Colonic mucosa (tissue), 4 donors: ENCODE measurements around the gene PIK3C3. TPM values are rescaled to one million over a fixed set of nuclear protein-coding genes. Genes with fewer than 3 reads are reported as not detected.
"Not testable (repeated sequence)": the region's sequence is repeated elsewhere in the genome, so short reads cannot be mapped to it uniquely, and the experiment has no call there.

Experiments
- DNase-seq: peaks from one replicate; pipeline ENCODE4 v3.0.0-alpha.2; 2020
- H3K27ac ChIP-seq: fragments of 200-600 bp; one replicate; pipeline ENCODE4 v1.8.0; 2021
- H3K27me3 ChIP-seq: fragments of 200-600 bp; one replicate; pipeline ENCODE4 v1.8.0; 2021
- H3K36me3 ChIP-seq: fragments of 200-600 bp; one replicate; pipeline ENCODE4 v1.8.0; 2021
- H3K4me1 ChIP-seq: fragments of 200-600 bp; one replicate; pipeline ENCODE4 v1.8.0; 2021; ENCODE audit warnings: mild to moderate bottlenecking
- H3K4me3 ChIP-seq: fragments of 200-600 bp; one replicate; pipeline ENCODE4 v1.8.0; 2021
- H3K9ac ChIP-seq, 2 donors: one replicate each; pipeline ENCODE4 v1.7.0; 2013; ENCODE audit warnings: control low read depth in 2 of 2, low read depth in 2 of 2, low read length in 2 of 2
- H3K9me3 ChIP-seq: fragments of 200-600 bp; one replicate; pipeline ENCODE4 v1.8.0; 2021
- intact Hi-C: fragments of 100-400 bp; cut with DNase I; formaldehyde crosslinking; loops from one replicate; pipeline ENCODE4 v1.14.1; 2022
- total RNA-seq, 2 donors: library from RNA; stranded (reverse); fragmentation: NEBNext Ultra II Directional in 1 of 2; extraction: Animal tissue kit (Norgen Biotek cat#: 25700) in 1 of 2; gene quantifications; one replicate each; pipeline ENCODE4 v1.2.1, GENCODE V29; 2021
- TF ChIP-seq, protein P1 (sequence below): fragments of 200-600 bp; IDR thresholded peaks from one replicate; pipeline ENCODE4 v1.8.0; 2022; ENCODE audit warnings: antibody characterized with exemption, mild to moderate bottlenecking
- donor health status: healthy.
- donor health status: DM: no; HTN: no; CAD: no.
- donor health status: DM: no; HTN: no; CAD: no.

PIK3C3 gene
- total RNA-seq, 2 donors from 2014 or later: 32.0 to 40.3 TPM

GRCh38 chr18:42001801-42002200, 46.8 kb downstream of the PIK3C3 start:
- H3K36me3 ChIP-seq: peaks cover 6% of the 10 kb centered on the region
- no peak overlapping the region for H3K4me3 ChIP-seq
- no peaks in the 10 kb centered on the region for H3K27me3 ChIP-seq
- TF ChIP-seq, protein P1, sequence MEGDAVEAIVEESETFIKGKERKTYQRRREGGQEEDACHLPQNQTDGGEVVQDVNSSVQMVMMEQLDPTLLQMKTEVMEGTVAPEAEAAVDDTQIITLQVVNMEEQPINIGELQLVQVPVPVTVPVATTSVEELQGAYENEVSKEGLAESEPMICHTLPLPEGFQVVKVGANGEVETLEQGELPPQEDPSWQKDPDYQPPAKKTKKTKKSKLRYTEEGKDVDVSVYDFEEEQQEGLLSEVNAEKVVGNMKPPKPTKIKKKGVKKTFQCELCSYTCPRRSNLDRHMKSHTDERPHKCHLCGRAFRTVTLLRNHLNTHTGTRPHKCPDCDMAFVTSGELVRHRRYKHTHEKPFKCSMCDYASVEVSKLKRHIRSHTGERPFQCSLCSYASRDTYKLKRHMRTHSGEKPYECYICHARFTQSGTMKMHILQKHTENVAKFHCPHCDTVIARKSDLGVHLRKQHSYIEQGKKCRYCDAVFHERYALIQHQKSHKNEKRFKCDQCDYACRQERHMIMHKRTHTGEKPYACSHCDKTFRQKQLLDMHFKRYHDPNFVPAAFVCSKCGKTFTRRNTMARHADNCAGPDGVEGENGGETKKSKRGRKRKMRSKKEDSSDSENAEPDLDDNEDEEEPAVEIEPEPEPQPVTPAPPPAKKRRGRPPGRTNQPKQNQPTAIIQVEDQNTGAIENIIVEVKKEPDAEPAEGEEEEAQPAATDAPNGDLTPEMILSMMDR: no peak
- H3K27ac ChIP-seq: no peak overlapping the region
- intact Hi-C loops: no loop called here
- no peak for DNase-seq
- H3K9me3 ChIP-seq: no peaks in the 10 kb centered on the region
- no peaks in the 10 kb centered on the region for H3K4me1 ChIP-seq
- H3K9ac ChIP-seq: no peak overlapping the region

DNA sequence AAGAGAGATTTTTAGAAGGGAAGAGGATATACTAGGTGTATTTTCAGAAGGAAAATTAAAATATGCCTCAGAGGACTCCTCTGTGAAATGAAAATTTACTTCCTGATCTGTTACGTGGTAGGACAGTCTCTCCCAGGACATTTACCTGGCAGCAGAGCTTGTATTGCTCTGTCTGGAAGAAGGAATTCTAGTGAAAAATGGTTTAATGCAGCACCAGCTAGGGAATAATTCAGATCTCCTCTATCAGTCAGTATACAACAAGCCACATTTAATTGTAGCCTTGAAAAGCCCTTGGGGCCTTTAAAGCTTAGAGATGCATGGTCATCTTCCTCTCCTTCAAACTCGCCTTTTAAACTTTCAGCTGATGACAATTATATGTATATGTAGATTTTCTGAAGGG, 49.6 kb downstream of the PIK3C3 start:
- Histone ChIP-seq H3K9ac (no peak overlapping the region), H3K36me3 (peaks cover 6% of the 10 kb centered on the region), H3K4me1 (no peaks in the 10 kb centered on the region), H3K9me3 (no peaks in the 10 kb centered on the region), H3K27me3 (no peaks in the 10 kb centered on the region), H3K4me3 (no peak overlapping the region), H3K27ac (no peak overlapping the region)
- TF ChIP-seq, protein P1: no peak
- no peak for DNase-seq
- intact Hi-C loops: no loop called here

DNA sequence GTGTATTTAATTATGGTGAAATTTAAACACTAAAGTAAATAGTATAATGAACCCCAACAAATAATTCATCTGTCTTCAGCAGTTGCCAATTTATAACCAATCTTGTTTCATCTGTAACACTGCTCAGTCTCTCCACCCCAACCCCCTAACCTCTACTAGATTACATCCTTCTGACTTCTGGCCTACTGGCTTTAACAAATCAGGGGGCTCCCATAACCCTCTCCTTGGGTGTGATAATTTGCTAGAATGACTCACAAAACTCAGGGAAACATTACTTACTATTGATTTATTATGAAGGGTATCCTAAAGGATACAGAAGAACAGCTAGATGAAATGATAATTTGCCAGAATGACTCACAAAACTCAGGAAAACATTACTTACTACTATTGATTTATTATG, 50.7 kb downstream of the PIK3C3 start:
- Histone ChIP-seq H3K4me3 (no peak overlapping the region), H3K9me3 (no peaks in the 10 kb centered on the region), H3K4me1 (no peaks in the 10 kb centered on the region), H3K27me3 (no peaks in the 10 kb centered on the region), H3K27ac (no peak overlapping the region), H3K9ac (no peak overlapping the region), H3K36me3 (no peaks in the 10 kb centered on the region)
- intact Hi-C loops: no loop called here
- no peak for DNase-seq
- TF ChIP-seq, protein P1: no peak

- intact Hi-C loops, DNase-seq, H3K36me3 ChIP-seq: not testable (repeated sequence)
These were observed 54.4 kb downstream of the PIK3C3 start for GRCh38 chr18:42009457-42009856.

GRCh38 chr18:42011053-42011452, 56.0 kb downstream of the PIK3C3 start:
- no peaks in the 10 kb centered on the region for H3K9me3 ChIP-seq
- no peak overlapping the region for H3K27ac ChIP-seq
- H3K4me1 ChIP-seq: no peaks in the 10 kb centered on the region
- no peaks in the 10 kb centered on the region for H3K27me3 ChIP-seq
- intact Hi-C loops: no loop called here
- H3K9ac ChIP-seq: no peak overlapping the region
- no peak for DNase-seq
- no peaks in the 10 kb centered on the region for H3K36me3 ChIP-seq
- TF ChIP-seq, protein P1: no peak
- no peak overlapping the region for H3K4me3 ChIP-seq

More at GRCh38 chr18:42009457-42009856, 54.4 kb downstream of the PIK3C3 start:
- H3K27ac ChIP-seq, H3K27me3 ChIP-seq, H3K9ac ChIP-seq, H3K9me3 ChIP-seq, H3K4me1 ChIP-seq, H3K4me3 ChIP-seq: not testable (repeated sequence)

- DNase-seq: no peak
- Histone ChIP-seq H3K27ac (no peak overlapping the region), H3K27me3 (no peaks in the 10 kb centered on the region), H3K9me3 (no peaks in the 10 kb centered on the region), H3K36me3 (no peaks in the 10 kb centered on the region), H3K4me3 (no peak overlapping the region), H3K9ac (no peak overlapping the region), H3K4me1 (no peaks in the 10 kb centered on the region)
- TF ChIP-seq, protein P1: no peak
- intact Hi-C loops: no loop called here
These were observed 63.8 kb downstream of the PIK3C3 start for GRCh38 chr18:42018831-42019230.
